Measurements from ENCODE around the gene CWC27. TPM values are rescaled to one million over a fixed set of nuclear protein-coding genes. Genes with fewer than 3 reads are reported as not detected.
A peak's percentile ranks its signal among the peaks of the same experiment; 100 is the strongest.

Gene CWC27, protein sequence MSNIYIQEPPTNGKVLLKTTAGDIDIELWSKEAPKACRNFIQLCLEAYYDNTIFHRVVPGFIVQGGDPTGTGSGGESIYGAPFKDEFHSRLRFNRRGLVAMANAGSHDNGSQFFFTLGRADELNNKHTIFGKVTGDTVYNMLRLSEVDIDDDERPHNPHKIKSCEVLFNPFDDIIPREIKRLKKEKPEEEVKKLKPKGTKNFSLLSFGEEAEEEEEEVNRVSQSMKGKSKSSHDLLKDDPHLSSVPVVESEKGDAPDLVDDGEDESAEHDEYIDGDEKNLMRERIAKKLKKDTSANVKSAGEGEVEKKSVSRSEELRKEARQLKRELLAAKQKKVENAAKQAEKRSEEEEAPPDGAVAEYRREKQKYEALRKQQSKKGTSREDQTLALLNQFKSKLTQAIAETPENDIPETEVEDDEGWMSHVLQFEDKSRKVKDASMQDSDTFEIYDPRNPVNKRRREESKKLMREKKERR
- total RNA-seq (10 to 100 TPM; 19.9 to 30.2 (median 22.9) TPM), polyA plus RNA-seq (29.4 TPM)
- long read RNA-seq, donor 1, transcript CWC27-201 (14 exons, 2,078 nt) = major isoform, 15 of 28 reads
- long read RNA-seq, donor 1, partial matches to known transcripts = 5 of 28 reads
- long read RNA-seq, donor 1, other reads (novel, unspliced or antisense) = 7 of 28 reads
- long read RNA-seq, donor 2, transcript CWC27-201 (14 exons, 2,078 nt) = major isoform, 7 of 8 reads
- long read RNA-seq, donor 2, partial matches to known transcripts = 0 of 8 reads
- long read RNA-seq, donor 2, other reads (novel, unspliced or antisense) = 1 of 8 reads
- long read RNA-seq, donor 3, partial matches to known transcripts = 15 of 20 reads
- long read RNA-seq, donor 3, other reads (novel, unspliced or antisense) = 2 of 20 reads
- long read RNA-seq, donor 4, transcript CWC27-201 (14 exons, 2,078 nt) = major isoform, 10 of 13 reads
- long read RNA-seq, donor 4, partial matches to known transcripts = 0 of 13 reads
- long read RNA-seq, donor 4, other reads (novel, unspliced or antisense) = 3 of 13 reads

GRCh38 chr5:64768358-64769312 is at the start of gene CWC27, which contains the start of gene SREK1IP1:
Gene CWC27 (plus strand): TSS chr5:64768930. CDS start chr5:64769147, 217 bp downstream.
Gene SREK1IP1 (minus strand): TSS chr5:64768691. CDS start chr5:64768517, 174 bp downstream.
- DNase-seq = peak; percentile 81 to 90 (median 89)
- peak within 1 kb of the TSS; percentile 86 for H3K27ac ChIP-seq (ENCODE audit: low read length)
- WGBS = under 1% methylated on average over 48 of the region's 48 CpGs
- H3K4me1 ChIP-seq (ENCODE audit: control insufficient read depth, insufficient read depth, low read length) = peaks cover 4% of the 10 kb centered on the region
- intact Hi-C loops (cut with DNase I) = no loop called here
- H3K27me3 ChIP-seq (ENCODE audit: control insufficient read depth, insufficient read depth) = no peaks in the 10 kb centered on the region
- H3K4me3 ChIP-seq (ENCODE audit: low read length) = peak within 1 kb of the TSS; percentile 100
- ATAC-seq = peak; percentile 99
- no peaks in the 10 kb centered on the region for H3K9me3 ChIP-seq (ENCODE audit: control insufficient read depth, low read length)

DNA sequence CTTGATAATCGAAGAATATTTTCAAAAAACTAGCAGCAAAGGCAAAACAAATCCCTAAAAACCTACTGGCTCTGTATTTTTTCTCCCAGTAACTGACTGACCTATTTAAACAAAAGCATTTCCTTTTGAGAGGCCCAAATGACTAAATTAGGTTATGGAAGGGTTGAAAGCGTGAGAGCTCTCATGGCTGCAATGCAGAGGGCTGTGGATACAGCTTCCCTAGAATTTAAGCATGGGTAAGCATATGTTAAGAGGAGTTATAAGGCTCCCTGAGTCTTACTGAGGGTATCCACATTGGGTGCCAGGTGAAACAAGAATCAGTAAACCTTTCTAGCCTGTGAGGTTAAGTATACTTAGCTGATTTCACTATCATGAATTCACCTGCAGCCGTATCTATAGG is 46.1 kb upstream of the CWC27 start:
- no peak for DNase-seq
- H3K4me1 ChIP-seq (ENCODE audit: control insufficient read depth, insufficient read depth, low read length) = no peaks in the 10 kb centered on the region
- intact Hi-C loops (cut with DNase I) = no loop called here
- no peaks in the 10 kb centered on the region for H3K27me3 ChIP-seq (ENCODE audit: control insufficient read depth, insufficient read depth)
- no peak overlapping the region for H3K27ac ChIP-seq (ENCODE audit: low read length)
- 96% methylated on average over 3 of the region's 3 CpGs for WGBS
- H3K4me3 ChIP-seq (ENCODE audit: low read length) = no peak overlapping the region
- H3K9me3 ChIP-seq (ENCODE audit: control insufficient read depth, low read length) = no peaks in the 10 kb centered on the region
- no peak for ATAC-seq

GRCh38 chr5:64727150-64727549 is 41.6 kb upstream of the CWC27 start:
- ATAC-seq = no peak
- intact Hi-C loops (cut with DNase I) = no loop called here
- no peak overlapping the region for H3K4me3 ChIP-seq (ENCODE audit: low read length)
- no peaks in the 10 kb centered on the region for H3K9me3 ChIP-seq (ENCODE audit: control insufficient read depth, low read length)
- no peaks in the 10 kb centered on the region for H3K27me3 ChIP-seq (ENCODE audit: control insufficient read depth, insufficient read depth)
- 93% methylated on average over 2 of the region's 2 CpGs for WGBS
- H3K4me1 ChIP-seq (ENCODE audit: control insufficient read depth, insufficient read depth, low read length) = no peaks in the 10 kb centered on the region
- H3K27ac ChIP-seq (ENCODE audit: low read length) = no peak overlapping the region
- no peak for DNase-seq

DNA sequence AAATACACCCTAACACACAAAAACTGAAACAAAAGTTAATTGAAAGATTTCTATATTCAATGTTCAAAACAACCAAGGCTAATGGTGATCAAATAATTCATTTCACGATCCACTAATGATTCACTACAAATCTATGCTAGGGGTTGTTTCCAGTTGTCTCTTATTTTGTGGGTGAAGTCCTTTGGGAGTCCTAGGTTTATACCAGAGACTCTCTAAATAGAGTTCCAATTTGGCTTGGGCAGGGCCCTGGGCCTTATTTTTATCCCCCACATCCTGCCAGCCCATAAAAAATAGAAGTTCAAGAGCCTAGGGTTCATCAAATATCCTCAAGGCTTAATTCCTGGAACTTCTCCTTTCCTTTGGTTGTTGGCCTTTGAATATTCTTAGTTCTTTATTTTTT is 26.3 kb upstream of the CWC27 start:
- no peaks in the 10 kb centered on the region for H3K27me3 ChIP-seq (ENCODE audit: control insufficient read depth, insufficient read depth)
- H3K9me3 ChIP-seq (ENCODE audit: control insufficient read depth, low read length) = no peaks in the 10 kb centered on the region
- DNase-seq (no peak), ATAC-seq (no peak)
- no peak overlapping the region for H3K4me3 ChIP-seq (ENCODE audit: low read length)
- 93% methylated on average over 1 of the region's 1 CpG for WGBS
- H3K27ac ChIP-seq (ENCODE audit: low read length) = no peak overlapping the region
- H3K4me1 ChIP-seq (ENCODE audit: control insufficient read depth, insufficient read depth, low read length) = no peaks in the 10 kb centered on the region
- intact Hi-C loops (cut with DNase I) = no loop called here

DNA sequence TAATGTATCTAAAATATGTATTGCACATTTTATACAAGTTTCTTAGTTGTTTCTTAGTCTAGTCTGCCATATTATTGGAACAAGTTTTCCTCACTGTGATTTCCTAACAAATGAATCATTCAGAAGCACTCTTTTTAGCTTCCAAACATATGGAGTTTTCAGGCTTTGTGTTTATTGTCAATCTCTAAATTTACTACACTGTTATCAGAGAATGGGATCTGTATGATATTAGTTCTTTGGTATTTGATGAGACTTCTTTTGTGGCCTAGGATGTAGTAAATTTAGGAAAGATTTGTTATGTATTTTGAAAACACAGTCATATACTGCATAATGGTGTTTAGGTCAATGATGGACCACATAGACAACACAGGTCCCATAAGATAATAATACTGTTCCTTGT is 25.9 kb upstream of the CWC27 start:
- no peak for DNase-seq
- H3K9me3 ChIP-seq (ENCODE audit: control insufficient read depth, low read length) = no peaks in the 10 kb centered on the region
- no peak for ATAC-seq
- H3K4me3 ChIP-seq (ENCODE audit: low read length) = no peak overlapping the region
- no peaks in the 10 kb centered on the region for H3K27me3 ChIP-seq (ENCODE audit: control insufficient read depth, insufficient read depth)
- H3K27ac ChIP-seq (ENCODE audit: low read length) = no peak overlapping the region
- intact Hi-C loops (cut with DNase I) = no loop called here
- no peaks in the 10 kb centered on the region for H3K4me1 ChIP-seq (ENCODE audit: control insufficient read depth, insufficient read depth, low read length)

GRCh38 chr5:64744914-64745313 is 23.8 kb upstream of the CWC27 start:
- intact Hi-C loops (cut with DNase I) = no loop called here
- DNase-seq (no peak), ATAC-seq (no peak)
- Histone ChIP-seq H3K4me1 (ENCODE audit: control insufficient read depth, insufficient read depth, low read length) (no peaks in the 10 kb centered on the region), H3K9me3 (ENCODE audit: control insufficient read depth, low read length) (no peaks in the 10 kb centered on the region), H3K27me3 (ENCODE audit: control insufficient read depth, insufficient read depth) (no peaks in the 10 kb centered on the region), H3K4me3 (ENCODE audit: low read length) (no peak overlapping the region), H3K27ac (ENCODE audit: low read length) (no peak overlapping the region)
- WGBS = 97% methylated on average over 1 of the region's 1 CpG

GRCh38 chr5:64746446-64746845 is 22.3 kb upstream of the CWC27 start:
- intact Hi-C loops (cut with DNase I) = no loop called here
- no peak overlapping the region for H3K4me3 ChIP-seq (ENCODE audit: low read length)
- WGBS = 94% methylated on average over 1 of the region's 1 CpG
- ATAC-seq (no peak), DNase-seq (no peak)
- no peaks in the 10 kb centered on the region for H3K9me3 ChIP-seq (ENCODE audit: control insufficient read depth, low read length)
- H3K27ac ChIP-seq (ENCODE audit: low read length) = no peak overlapping the region
- no peaks in the 10 kb centered on the region for H3K4me1 ChIP-seq (ENCODE audit: control insufficient read depth, insufficient read depth, low read length)
- H3K27me3 ChIP-seq (ENCODE audit: control insufficient read depth, insufficient read depth) = no peaks in the 10 kb centered on the region

- Histone ChIP-seq H3K4me3 (ENCODE audit: low read length) (no peak overlapping the region), H3K9me3 (ENCODE audit: control insufficient read depth, low read length) (no peaks in the 10 kb centered on the region), H3K4me1 (ENCODE audit: control insufficient read depth, insufficient read depth, low read length) (no peaks in the 10 kb centered on the region), H3K27me3 (ENCODE audit: control insufficient read depth, insufficient read depth) (no peaks in the 10 kb centered on the region), H3K27ac (ENCODE audit: low read length) (no peak overlapping the region)
- ATAC-seq (no peak), DNase-seq (no peak)
- 93% methylated on average over 4 of the region's 4 CpGs for WGBS
- intact Hi-C loops (cut with DNase I) = no loop called here
These were observed 19.3 kb upstream of the CWC27 start for GRCh38 chr5:64749385-64749784.

- DNase-seq = no peak
- ATAC-seq = no peak
- no peak overlapping the region for H3K4me3 ChIP-seq (ENCODE audit: low read length)
- H3K4me1 ChIP-seq (ENCODE audit: control insufficient read depth, insufficient read depth, low read length) = no peaks in the 10 kb centered on the region
- WGBS = 97% methylated on average over 2 of the region's 2 CpGs
- H3K27ac ChIP-seq (ENCODE audit: low read length) = no peak overlapping the region
- no peaks in the 10 kb centered on the region for H3K9me3 ChIP-seq (ENCODE audit: control insufficient read depth, low read length)
- intact Hi-C loops (cut with DNase I) = no loop called here
- no peaks in the 10 kb centered on the region for H3K27me3 ChIP-seq (ENCODE audit: control insufficient read depth, insufficient read depth)
These were observed 14.7 kb upstream of the CWC27 start for GRCh38 chr5:64754066-64754465.

DNA sequence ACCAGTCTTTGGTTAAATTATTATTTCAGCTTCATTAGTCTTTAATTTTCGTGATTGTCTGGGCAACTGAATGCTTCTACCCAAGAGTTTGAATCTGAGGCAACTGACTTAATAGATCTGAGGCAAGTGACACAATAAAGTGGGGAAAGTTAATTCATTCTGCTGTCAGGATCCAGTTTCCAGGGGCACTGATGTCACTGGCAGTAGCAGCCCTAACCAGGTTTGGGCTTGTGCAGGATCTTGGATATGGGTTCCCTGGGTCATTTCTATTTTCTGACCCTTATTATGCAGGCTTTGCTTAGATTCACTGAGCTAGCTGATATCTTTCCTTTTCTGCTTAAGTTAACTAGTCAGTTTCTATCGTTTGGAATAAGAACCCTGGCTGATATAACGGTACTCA is 9.8 kb upstream of the CWC27 start:
- 62% methylated on average over 3 of the region's 3 CpGs for WGBS

More for the DNA sequence above, 9.8 kb upstream of the CWC27 start:
- intact Hi-C loops (cut with DNase I) = no loop called here
- Histone ChIP-seq H3K27me3 (ENCODE audit: control insufficient read depth, insufficient read depth) (no peaks in the 10 kb centered on the region), H3K27ac (ENCODE audit: low read length) (no peak overlapping the region), H3K4me3 (ENCODE audit: low read length) (no peak overlapping the region), H3K4me1 (ENCODE audit: control insufficient read depth, insufficient read depth, low read length) (no peaks in the 10 kb centered on the region), H3K9me3 (ENCODE audit: control insufficient read depth, low read length) (no peaks in the 10 kb centered on the region)
- no peak for DNase-seq
- ATAC-seq = no peak
